ENCODE measurements around the gene LAYN. TPM values are rescaled to one million over a fixed set of nuclear protein-coding genes. Genes with fewer than 3 reads are reported as not detected.

Gene LAYN
- total RNA-seq, 2 experiments from 2014 or later, result 1.3 to 1.4 TPM

DNA sequence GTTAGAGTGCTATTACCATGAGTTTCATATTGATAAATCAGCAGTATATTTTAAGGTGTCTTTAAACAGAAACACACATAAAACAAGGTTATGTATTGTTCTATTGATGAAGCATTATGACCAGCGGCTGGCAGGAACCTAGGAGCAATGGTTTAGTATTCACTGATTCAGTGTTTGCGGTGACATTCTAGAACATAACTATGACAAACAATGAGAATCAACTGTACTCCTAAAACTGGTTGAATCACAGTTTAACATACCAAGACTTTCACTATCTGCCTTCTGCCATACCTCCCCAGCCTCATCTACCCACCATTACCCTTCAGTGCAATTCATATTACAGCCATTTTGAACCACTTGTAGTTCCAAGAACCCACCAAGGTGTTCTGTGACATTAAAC lies 17.2 kb upstream of the LAYN start:
- Histone ChIP-seq H3K9me3 (ENCODE audit: control insufficient read depth in 1 of 2, insufficient read depth in 1 of 2, low read length in 2 of 2) (no peaks in the 10 kb centered on the region), H3K4me3 (ENCODE audit: low read length) (no peak overlapping the region), H3K27me3 (ENCODE audit: control insufficient read depth in 1 of 2, insufficient read depth in 2 of 2, low read length in 2 of 2) (no peaks in the 10 kb centered on the region), H3K27ac (ENCODE audit: low read depth in 1 of 2, low read length in 2 of 2) (no peak overlapping the region), H3K4me1 (ENCODE audit: insufficient read depth, low read length) (no peaks in the 10 kb centered on the region), H3K36me3 (ENCODE audit: insufficient read depth, low read length) (no peaks in the 10 kb centered on the region)
- peaks cover 9% of the 10 kb centered on the region for H3K4me1 Mint-ChIP-seq (ENCODE audit: low read depth)
- no peak overlapping the region for H3K4me3 Mint-ChIP-seq
- intact Hi-C loops (cut with DNase I, micrococcal nuclease), result no loop called here
- H3K36me3 Mint-ChIP-seq (ENCODE audit: low read depth), result no peaks in the 10 kb centered on the region
- TF ChIP-seq, protein P1, sequence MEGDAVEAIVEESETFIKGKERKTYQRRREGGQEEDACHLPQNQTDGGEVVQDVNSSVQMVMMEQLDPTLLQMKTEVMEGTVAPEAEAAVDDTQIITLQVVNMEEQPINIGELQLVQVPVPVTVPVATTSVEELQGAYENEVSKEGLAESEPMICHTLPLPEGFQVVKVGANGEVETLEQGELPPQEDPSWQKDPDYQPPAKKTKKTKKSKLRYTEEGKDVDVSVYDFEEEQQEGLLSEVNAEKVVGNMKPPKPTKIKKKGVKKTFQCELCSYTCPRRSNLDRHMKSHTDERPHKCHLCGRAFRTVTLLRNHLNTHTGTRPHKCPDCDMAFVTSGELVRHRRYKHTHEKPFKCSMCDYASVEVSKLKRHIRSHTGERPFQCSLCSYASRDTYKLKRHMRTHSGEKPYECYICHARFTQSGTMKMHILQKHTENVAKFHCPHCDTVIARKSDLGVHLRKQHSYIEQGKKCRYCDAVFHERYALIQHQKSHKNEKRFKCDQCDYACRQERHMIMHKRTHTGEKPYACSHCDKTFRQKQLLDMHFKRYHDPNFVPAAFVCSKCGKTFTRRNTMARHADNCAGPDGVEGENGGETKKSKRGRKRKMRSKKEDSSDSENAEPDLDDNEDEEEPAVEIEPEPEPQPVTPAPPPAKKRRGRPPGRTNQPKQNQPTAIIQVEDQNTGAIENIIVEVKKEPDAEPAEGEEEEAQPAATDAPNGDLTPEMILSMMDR (IDR thresholded peaks at IDR 0.05), result no peak
- peaks cover 11% of the 10 kb centered on the region for H3K27me3 Mint-ChIP-seq
- ChIA-PET POLR2A (no interaction called here), CTCF (interaction anchor here (0.7 kb wide), 1 partner anchor 236 kb away, joined by 4 read pairs; no protein-coding TSS in a partner anchor)
- no peaks in the 10 kb centered on the region for H3K9me3 Mint-ChIP-seq
- no peak overlapping the region for H3K27ac Mint-ChIP-seq
- ATAC-seq (ENCODE audit: poor library complexity) (no peak), DNase-seq (no peak)

DNA sequence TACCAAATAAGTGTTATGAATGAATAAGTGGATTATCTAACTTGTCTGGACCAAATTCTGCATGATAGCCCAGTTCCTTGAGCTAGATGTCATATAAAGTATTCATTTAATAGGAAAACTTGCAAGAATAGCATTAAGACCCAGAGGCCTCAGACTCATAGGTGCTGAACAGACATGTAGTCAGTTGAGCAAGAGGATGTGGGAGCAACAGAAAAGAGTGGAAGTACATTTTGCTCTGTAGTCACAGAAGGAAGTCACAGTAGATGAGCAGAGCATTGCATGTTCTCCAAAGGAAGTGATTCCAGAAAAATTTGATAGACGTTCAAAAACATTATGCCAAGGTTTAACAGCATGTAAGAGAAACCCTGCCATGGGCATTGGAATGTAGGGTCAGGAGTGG lies 16.5 kb upstream of the LAYN start:
- no peaks in the 10 kb centered on the region for H3K4me1 ChIP-seq (ENCODE audit: insufficient read depth, low read length)
- ChIA-PET POLR2A (no interaction called here), CTCF (no interaction called here)
- TF ChIP-seq, protein P1 (IDR thresholded peaks at IDR 0.05), result no peak
- no peak for DNase-seq
- no peaks in the 10 kb centered on the region for H3K9me3 ChIP-seq (ENCODE audit: control insufficient read depth in 1 of 2, insufficient read depth in 1 of 2, low read length in 2 of 2)
- no peak overlapping the region for H3K4me3 ChIP-seq (ENCODE audit: low read length)
- no peak overlapping the region for H3K27ac Mint-ChIP-seq
- intact Hi-C loops (cut with DNase I, micrococcal nuclease), result no loop called here
- no peaks in the 10 kb centered on the region for H3K36me3 Mint-ChIP-seq (ENCODE audit: low read depth)
- H3K27ac ChIP-seq (ENCODE audit: low read depth in 1 of 2, low read length in 2 of 2), result no peak overlapping the region
- ATAC-seq (ENCODE audit: poor library complexity), result no peak
- no peaks in the 10 kb centered on the region for H3K9me3 Mint-ChIP-seq
- H3K27me3 ChIP-seq (ENCODE audit: control insufficient read depth in 1 of 2, insufficient read depth in 2 of 2, low read length in 2 of 2), result no peaks in the 10 kb centered on the region
- peaks cover 16% of the 10 kb centered on the region for H3K4me1 Mint-ChIP-seq (ENCODE audit: low read depth)
- H3K27me3 Mint-ChIP-seq, result peaks cover 11% of the 10 kb centered on the region
- no peak overlapping the region for H3K4me3 Mint-ChIP-seq
- no peaks in the 10 kb centered on the region for H3K36me3 ChIP-seq (ENCODE audit: insufficient read depth, low read length)

DNA sequence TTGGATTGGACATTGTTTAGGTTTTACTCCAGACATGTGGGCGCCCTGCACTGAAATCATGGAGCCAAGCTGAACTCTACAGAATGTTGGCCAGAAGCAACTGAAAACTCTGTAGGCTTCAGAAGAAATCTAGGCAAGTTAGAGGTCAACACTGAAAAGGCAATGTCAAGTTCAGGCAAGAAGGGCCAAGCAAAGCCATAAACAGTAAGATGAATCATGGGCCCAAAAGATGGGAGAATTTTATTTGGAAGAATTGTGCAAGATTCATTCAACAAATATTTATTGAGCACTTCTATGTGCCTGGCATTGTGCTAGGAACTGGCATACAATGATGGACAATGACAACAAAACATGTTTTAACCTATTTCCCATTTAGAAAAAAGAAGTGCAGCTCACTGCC lies 15.1 kb upstream of the LAYN start:
- no peaks in the 10 kb centered on the region for H3K36me3 Mint-ChIP-seq (ENCODE audit: low read depth)
- intact Hi-C loops (cut with DNase I, micrococcal nuclease), result no loop called here
- no peak overlapping the region for H3K27ac Mint-ChIP-seq
- H3K4me1 ChIP-seq (ENCODE audit: insufficient read depth, low read length), result no peaks in the 10 kb centered on the region
- no peaks in the 10 kb centered on the region for H3K36me3 ChIP-seq (ENCODE audit: insufficient read depth, low read length)
- TF ChIP-seq, protein P1 (IDR thresholded peaks at IDR 0.05), result no peak
- H3K27me3 ChIP-seq (ENCODE audit: control insufficient read depth in 1 of 2, insufficient read depth in 2 of 2, low read length in 2 of 2), result no peaks in the 10 kb centered on the region
- no peaks in the 10 kb centered on the region for H3K9me3 ChIP-seq (ENCODE audit: control insufficient read depth in 1 of 2, insufficient read depth in 1 of 2, low read length in 2 of 2)
- peaks cover 18% of the 10 kb centered on the region for H3K4me1 Mint-ChIP-seq (ENCODE audit: low read depth)
- DNase-seq (no peak), ATAC-seq (ENCODE audit: poor library complexity) (no peak)
- peaks cover 11% of the 10 kb centered on the region for H3K27me3 Mint-ChIP-seq
- ChIA-PET POLR2A (no interaction called here), CTCF (no interaction called here)
- no peak overlapping the region for H3K4me3 Mint-ChIP-seq
- no peak overlapping the region for H3K4me3 ChIP-seq (ENCODE audit: low read length)
- H3K9me3 Mint-ChIP-seq, result no peaks in the 10 kb centered on the region
- no peak overlapping the region for H3K27ac ChIP-seq (ENCODE audit: low read depth in 1 of 2, low read length in 2 of 2)
